HG03060 (cell line): ENCODE data around the gene VPS37B.

Experiments used
- ATAC-seq: cut with Tn5 transposase; IDR thresholded peaks from one replicate; pipeline ENCODE4 v1.9.1; 2021; ENCODE audit warnings: low read depth, moderate number of reproducible peaks; ENCODE audit not compliant: unreplicated experiment

The VPS37B gene

DNA sequence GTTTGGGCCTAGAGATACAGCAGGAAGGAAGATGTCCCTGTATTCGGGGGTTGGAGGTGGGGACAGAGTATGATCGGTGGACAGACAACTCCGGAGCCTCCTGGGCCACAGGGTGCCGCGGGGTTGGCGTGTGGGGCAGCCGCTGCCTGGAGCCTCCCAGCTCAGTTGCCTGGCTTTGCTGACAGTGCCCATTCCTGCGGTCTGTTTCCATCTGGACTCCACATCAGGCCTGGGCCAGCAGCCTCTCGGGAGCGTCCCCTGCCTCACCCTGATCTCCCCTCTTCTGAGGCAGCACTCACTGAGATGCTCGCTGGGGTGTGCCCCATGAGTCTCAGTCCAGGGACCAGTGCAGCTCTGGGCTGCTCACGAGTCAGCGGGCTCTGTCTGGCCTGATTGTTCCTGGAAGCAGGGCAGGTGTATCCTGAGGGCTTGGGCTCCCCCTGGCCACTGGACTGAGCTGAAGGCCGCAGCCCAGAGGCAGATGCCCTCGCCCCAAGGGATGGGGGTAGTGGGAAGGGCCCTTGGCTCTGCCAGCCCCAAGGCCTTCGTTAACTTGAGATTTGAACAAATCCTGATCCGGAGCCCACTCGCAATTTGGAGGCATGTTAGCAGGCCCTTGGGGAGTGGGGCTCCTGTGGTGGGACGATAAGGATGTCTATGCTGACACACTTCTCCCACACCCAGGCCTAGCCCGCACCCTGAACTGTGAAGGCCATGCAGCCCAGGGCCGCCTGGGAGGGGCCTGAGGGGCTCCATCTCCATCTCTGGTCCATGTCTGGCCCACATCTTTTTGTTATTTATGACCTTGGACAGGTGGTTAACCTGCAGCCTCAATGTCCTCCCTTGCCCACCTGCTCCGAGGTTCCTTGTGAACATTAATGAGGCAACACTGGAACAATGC lies 53.2 kb downstream of the VPS37B start:
- ATAC-seq, result no peak

DNA sequence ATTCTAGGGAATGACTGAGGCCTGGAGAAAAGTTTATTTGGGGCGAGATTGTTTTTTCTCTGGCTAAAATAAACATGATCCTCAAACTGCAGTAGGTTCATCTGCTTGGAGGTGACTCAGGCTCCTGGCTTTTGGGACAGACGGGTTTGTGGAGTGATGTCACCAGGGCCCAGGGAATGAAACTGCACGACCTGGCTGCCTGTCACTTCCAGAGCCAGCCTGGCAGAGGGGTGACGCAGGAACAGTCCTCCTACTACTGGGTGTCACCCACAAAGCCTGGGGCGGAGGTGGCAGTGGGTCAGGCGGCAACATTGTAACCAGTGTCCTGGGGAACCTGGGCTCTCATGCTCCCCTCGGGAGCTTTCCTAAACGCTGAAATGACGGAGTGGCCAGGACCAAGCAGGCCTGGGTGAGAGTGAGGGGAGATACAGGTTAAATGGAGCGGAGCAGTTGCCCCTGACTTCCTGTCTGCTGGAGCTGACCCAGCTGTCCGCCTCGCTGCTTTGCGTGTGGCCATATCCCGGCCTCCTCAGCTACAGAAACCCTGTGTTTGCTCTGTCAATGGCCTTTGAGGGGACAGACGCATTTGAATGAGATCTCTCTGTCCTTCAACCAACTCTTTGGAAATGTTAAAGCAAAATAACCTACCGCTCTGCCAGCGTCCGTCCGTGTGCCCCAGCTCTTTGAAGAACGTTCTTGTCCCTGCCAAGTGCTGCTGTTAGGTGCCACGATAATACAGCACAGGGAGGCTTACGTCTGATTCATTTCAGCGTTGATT lies 54.2 kb downstream of the VPS37B start:
- no peak for ATAC-seq

DNA sequence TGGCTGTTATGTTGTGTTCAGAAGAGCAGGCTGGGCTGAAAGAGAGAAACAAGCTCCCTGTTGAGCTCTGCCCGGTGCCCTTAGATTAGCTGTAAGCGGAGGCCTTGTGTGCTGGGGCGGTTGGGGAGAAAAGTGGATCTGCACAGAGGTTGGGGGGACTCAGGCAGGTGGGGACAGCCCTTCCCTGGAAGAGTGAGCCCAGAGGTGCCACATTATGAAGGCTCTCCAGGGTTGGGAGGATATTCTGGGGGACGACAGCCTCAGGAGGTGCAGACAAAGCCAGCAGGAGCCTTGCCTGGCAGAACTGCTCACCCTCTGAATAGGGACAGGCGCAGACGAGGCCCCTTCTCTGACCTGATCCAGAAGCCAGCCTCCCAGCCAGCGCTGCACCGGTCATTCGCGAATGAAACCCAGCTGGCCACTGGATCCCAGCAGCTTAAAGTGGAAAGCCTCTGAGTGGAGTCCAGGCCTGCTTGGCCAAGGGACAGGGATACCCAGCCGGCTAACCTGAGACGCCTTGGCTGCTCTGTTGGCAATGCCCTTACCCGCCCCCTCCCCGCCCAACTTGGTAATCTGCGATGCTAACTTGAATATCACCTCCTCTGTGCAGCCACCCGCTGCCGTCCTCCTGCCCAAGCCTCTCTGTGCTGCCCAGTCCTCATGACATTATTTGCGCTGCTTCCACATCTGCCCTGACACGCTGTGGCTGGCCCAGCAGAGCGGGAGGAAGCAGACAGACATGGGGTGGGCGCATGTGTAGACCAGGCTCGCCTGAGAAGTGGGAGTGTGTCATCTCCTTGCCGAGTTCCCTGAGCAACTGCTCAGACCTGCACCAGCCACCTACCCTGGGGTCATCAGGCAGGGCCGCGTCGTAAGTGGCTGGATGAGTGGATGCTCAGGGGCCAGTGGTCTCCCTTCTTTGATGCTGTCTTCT lies 55.1 kb downstream of the VPS37B start:
- ATAC-seq, result no peak

DNA sequence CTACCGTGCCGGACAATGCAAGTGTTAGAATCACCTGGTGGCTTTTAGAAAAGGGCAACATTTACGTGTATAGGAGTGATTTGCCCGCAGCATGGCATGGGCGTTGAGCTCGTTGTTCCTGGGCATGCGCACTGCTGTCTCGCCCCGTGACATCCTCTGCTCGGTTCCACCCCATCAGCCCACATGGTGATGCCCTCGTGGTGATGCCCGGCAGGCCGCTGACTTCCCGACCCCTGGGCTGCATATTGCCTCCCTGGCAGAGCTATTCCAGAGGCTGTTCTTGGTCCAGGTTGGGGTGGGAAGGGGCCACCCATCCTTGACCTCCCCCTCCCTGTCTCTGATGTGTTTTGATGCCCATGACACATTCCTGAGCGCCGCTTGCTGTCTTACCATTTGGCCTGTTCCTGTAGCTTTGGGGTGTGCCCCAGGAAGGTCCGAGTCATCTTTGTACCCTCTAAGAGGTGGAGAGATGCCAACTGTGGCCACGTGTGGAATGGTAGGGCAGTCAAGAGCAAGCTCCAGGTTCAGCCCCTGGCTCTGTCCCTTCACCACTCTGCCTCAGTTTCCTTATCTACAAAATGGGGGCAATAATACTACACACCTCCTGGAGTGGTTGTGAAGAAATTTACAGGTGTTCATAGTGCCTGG lies 55.9 kb downstream of the VPS37B start:
- no peak for ATAC-seq

DNA sequence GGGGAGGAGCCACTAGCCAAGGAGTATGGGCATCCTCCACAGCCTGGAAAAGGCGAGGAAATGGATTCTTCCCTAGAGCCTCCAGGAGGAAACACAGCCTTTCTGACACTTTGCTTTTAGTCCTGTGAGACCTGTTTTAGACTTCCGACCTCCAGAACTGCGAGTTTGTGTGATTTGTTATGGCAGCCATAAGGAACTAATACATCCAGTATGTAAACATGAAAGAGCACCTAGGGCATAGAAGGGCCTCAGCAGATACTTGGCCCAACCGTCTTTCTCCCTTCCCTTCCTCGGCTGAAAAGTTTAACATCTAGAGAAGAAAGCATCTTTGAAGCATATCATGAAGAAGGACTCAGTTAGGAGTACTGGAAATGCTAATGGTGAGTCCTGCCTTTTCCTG lies 57.1 kb downstream of the VPS37B start:
- ATAC-seq, result no peak

DNA sequence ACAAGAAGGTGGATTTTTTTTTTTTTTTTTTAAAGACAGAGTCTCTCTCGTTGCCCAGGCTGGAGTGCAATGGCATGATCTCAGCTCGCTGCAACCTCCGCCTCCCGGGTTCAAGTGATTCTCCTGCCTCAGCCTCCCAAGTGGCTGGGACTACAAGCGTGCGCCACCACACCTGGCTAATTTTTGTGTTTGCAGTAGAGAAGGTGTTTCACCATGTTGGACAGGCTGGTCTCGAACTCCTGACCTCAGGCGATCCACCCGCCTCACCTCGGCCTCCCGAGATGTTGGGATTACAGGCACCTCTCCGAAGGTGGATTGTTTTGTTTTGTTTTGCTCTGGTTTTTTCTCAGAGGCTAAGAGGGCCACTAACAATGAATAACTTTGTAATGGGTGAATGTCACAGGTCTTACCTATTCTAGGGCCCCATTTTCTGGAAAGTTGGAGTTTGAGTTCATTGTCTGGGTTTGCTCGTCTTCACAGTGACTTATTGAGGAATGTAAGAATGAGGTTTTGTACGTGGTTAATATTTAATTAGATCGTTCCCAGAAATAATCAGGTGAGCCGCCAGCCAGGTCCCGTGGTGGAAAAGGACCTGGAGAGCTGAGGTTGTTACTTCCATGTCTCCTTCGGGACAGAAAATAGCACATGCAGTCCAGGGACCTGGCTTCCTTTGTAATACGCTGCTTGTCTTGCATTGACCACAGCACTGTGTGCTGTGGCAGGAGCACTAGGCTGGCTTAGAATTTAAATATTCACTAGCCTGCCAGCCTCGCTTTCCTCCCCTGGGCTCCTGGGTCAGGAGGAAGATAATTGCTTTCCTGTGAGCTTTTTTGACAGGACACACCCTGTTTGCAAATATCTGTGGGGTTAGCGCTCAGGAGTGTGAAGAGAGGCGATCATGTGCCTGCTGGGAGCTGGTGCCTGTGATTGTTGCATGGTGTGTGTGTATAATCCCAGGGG lies 58.3 kb downstream of the VPS37B start:
- ATAC-seq, result no peak

DNA sequence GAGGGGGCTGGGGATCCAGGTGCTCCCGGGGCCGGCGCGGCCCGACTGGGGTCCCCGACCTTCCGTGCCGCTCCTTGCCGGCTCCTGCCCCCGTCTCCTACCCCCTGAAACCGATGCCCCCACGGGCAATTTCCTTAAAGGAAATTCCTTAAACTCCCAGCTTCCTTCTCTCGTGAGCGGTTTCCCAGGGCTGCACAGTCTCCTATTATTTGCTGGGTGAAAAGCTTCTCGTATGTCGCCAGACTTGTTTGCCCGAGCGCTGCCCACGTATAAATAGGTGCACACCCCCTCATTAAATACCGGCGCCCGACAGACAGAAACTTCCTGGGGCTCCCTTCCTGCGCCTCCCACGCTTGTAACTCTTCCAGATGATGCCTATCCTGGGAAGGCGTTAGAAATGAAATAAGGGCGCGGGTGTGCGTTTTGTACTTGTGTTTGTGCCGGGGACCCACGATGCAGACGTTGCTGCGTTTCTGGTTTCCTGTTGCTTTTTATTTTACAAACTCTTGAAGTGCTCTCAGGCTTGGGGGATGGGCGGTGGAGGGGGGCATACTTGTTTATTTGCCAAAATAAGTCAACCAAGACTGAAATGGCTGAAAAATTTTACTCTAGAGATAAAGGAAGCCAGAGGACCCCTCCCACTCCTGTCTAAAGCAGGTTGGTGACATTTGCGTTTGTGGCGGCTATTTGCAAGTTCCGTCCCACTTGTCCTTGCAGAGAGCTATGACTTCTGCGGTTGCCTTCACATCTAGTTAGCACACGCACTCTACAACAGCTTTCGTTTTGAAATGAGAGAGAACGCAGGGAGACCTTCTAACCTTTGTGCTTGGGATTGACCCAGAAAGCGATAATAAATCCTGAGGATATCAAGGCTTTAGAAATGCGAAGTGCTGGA lies 59.6 kb downstream of the VPS37B start:
- no peak for ATAC-seq

DNA sequence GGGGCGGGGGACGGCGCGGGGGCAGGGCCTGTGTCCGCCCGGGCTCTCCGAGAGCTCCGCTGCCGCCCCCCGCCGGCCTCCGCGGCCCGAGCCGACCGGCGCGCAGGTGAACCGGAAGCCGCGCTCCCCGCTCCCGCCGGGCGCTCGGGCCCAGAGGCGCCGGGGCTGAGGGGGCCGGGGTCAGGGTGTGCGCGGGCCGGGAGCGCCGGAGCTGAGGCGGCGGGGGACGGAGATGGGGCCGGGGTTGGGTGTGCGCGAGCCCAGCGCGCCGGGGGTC lies 60.2 kb downstream of the VPS37B start:
- no peak for ATAC-seq

DNA sequence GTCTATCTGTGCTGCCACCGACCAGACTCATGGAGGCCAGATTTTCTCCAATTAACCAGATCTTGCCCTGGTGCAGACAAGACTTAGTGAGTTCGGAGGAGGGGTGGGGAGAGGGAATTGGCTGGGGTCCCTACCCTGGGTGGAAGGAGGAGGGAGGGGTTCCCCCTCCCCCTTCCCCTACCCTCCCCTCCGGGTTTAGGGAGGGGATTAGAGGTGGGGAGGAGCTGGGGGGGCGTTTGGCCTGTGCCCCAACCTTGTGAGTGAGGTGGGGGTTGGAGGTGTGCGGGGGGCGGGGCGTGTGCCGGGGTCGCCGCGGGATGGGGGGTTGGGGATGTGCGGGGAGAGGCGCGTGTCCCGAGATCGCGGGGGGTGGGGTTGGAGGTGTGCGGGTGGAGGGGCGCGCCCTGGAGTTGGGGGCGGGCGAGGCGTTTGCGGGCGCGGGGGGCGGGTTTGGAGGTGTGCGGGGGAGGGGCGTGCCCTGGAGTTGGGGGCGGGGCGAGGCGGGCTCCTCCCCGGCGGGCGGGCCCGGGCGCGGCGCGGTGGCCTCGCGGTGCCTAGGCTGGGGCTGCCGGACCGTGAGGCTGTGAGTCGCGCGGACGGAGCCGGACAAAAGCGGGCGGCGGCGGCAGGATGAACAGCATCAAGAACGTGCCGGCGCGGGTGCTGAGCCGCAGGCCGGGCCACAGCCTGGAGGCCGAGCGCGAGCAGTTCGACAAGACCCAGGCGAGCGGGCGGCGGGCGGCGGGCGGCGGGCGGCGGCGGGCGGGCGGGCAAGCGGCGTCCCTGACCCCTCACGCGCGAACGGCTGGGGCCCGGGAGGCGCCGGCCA lies 60.8 kb downstream of the VPS37B start, which contains the start of gene HIP1R:
Gene HIP1R, plus strand, starts transcription at position 537 of the 829 bp plus-strand sequence. Its CDS starts 94 bp downstream, at position 631.
- ATAC-seq, result no peak

DNA sequence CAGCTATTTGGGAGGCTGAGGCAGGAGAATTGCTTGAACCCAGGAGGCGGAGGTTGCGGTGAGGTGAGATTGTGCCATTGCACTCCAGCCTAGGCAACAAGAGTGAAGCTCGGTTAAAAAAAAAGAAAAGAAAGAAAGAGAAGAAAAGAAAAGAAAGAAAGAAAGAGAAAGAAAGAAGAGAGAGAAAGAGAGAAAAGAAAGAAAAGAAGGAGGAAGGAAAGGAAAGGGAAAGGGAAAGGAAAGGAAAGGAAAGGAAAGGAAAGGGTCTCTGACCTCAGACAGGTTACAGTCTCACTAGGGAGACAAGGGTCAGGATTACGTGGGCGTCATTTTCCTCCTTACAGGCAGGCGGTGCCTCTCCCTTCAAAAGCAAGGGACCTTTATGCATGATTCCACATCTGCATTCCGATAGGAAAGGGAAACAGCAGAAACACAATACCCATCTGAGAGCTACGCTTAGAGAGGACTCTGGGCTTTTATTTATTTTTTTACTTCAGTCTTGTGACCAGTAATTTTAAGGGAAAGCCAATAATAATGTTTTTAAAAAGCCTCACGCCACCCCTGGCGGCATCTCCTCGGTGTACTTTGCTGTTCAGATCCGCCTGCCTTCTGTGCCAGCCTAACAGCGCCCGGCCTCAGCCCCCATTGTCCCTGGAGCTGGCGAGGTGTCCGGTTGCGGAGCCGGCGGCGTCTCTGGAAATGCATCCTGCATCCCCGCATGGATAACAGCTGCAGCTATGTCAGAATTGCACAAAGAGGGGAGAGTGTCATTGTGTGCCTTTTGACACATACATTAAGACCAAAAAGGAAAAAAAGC lies 61.6 kb downstream of the VPS37B start:
- no peak for ATAC-seq

DNA sequence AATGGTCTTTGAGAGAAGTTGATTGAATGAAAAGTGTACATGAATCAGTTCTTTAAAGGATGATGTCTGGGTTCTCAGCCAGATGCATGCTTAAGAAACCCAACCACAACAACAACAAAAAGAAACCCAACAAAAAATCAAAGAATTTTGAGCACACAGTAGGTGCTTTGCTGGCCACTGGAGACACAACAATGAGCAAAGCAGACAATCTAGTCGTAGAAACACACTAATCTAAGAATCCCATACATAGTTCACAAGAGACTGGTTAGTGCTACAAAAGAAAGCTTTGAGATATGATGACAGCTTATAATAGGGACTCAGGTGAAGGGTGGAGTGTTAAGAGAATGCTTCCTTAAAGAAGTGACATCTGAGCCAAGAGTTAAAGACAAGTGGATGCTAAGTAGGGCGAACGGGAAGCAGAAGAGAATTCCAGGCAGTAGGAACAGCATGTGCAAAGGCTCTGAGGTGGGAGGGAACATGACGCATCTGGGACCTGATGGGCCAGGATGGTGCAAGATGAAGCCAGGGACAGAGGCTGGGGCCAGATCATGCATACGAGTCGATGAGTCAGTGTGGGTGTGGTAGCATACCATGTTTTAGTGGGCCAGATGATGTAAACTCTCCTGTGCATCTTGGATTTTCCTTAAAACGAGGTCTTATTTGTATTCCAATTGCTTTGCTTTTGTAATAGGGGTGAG lies 65.3 kb downstream of the VPS37B start:
- ATAC-seq, result no peak

DNA sequence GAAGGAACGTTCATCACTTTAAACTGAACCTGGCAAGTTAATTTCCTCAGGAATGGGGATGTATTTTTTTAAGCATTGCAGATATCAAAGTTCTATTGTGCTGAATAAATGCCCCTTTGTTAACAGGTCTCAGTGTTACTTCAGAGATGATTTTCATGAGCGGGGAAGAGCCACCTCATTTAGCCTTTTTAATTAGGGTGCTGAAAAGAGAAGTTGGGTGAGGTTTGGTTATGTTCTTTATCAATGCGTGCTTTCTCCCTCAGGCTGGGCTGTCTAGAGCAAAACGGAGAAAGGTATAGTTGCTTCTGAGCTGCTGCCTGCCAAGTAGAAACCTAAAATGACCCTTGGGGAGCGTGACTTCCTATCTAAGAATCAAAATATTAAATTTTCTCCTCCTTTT lies 68.7 kb downstream of the VPS37B start:
- ATAC-seq, result no peak

DNA sequence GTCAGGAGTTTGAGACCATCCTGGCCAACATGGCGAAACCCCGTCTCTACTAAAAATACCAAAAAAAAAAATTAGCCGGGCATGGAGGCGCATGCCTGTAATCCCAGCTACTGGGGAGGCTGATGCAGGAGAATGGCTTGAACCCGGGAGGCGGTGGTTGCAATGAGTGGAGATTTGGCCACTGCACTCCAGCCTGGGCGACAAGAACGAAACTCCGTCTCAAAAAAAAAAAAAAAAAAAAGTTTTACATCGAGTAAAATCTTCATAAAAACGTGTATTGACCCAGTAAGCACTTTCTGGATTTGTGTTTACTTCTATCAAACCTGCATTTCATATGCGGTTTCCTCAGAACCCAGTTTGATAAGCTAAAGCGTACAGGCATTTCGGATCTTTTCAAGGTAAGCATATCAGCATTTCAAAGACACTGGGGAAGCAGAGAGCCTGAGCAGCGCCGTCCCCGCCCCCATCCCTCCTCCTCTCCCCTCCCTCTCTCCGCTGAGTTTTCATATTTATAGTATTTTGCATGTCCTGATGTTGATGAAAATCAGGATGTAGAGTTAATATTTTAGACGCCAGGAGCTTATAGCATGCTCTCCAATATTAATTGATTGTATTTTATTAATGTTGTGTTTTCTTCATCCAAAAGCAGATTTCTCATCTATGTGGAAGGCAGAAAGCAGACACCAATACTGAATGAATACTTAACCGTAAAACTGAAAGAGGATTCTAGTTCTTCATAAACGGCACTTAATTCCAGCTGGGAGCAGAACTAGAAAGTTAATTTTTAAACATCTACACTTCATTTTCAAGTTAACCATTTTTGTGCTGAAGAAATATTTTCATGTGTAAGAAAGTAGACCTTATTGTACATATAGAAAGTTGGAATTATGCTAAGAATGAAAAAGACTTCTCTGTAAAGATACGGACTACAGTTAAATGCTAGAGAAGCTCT lies 69.9 kb downstream of the VPS37B start:
- ATAC-seq, result no peak

DNA sequence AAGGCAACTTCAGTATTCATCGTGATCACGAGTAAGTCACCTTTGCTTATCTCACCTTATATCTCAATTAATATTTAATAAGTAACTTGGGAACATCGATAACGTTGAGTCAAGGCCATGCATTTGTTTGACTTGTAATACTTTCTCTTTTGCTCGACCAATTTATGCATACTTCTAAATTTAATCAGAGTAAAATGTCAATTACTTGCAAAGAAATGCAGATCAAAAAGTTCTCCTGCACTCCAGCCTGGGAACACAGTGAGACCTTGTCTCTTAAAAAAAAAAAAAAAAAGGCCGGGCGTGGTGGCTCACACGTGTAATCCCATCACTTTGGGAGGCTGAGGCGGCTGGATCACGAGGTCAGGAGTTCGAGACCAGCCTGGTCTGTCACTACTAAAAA lies 72.5 kb downstream of the VPS37B start:
- ATAC-seq, result no peak

DNA sequence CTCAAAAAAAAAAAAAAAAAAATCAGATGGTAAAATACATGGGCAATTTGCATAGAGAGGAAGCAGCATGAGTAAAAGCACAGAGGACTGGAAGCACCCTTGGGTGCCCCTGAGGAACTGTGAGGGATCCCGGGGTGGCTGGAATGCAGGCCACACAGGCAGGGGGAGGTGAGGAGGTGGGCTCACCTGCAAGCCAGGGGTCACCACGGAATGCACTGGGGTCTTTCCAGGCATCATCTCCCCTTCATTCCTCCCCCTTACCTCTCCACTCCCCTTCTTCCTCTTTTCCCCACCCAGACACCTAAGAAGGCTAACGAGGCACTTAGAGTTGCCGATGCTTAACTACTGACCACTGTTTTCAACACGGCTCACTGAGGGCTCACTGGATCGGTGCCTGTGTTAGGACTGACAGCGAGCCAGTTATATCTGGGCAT lies 75.1 kb downstream of the VPS37B start:
- ATAC-seq, result no peak
